ENCODE measurements around the gene MACROH2A2. TPM values are rescaled to one million over a fixed set of nuclear protein-coding genes. Genes with fewer than 3 reads are reported as not detected.

The MACROH2A2 gene
- total and polyA plus RNA-seq, 2 donors (not counting 1 experiment from before 2014, with no cell fraction given) = not detected

DNA sequence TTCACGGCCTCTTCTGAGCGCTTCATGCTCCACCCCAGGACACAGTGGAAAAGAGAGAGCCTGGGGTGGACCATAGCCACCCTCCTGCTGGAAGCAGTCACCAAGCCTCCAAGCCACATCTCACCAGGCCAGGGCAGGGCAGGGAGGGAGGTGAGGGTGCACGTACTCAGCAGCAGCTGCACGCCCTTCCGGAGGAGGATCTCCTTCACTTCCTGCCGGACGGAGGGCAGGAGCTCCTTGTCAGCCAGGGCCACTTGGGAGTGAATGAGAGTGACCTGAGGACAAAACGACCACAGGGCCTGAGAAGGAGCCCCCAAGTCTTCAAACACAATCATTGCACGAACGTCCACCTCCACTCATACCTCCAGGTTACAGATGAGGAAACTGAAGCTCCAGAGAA lies 65.0 kb downstream of the MACROH2A2 start:
- POLR2A ChIA-PET = no interaction called here
- intact Hi-C loops (cut with micrococcal nuclease) = no loop called here

GRCh38 chr10:70118196-70118595 lies 65.5 kb downstream of the MACROH2A2 start:
- ChIA-PET POLR2A (no interaction called here), CTCF (interaction anchor here (1.3 to 7.5 kb wide), 4 partner anchors 9 to 26 kb away, joined by 4 to 131 read pairs (median 8); partner anchors contain the start of gene TYSND1)
- Histone ChIP-seq H4K20me1 (ENCODE audit: control insufficient read depth, insufficient read depth, low read length, poor library complexity, severe bottlenecking) (no peaks in the 10 kb centered on the region), H3K27me3 (replicated peaks in 1 of 4; ENCODE audit: control extremely low read depth in 1 of 4, control insufficient read depth in 3 of 4, insufficient read depth in 4 of 4, low read length in 3 of 4) (no peaks in the 10 kb centered on the region), H3K9me3 (ENCODE audit: control extremely low read depth in 1 of 3, control insufficient read depth in 2 of 3, insufficient read depth in 1 of 3, low read length in 2 of 3) (no peaks in the 10 kb centered on the region), H3K36me3 (replicated peaks in 1 of 2; ENCODE audit: control extremely low read depth in 1 of 2, control insufficient read depth in 1 of 2, extremely low read depth in 1 of 2, insufficient read depth in 2 of 2, low read length in 1 of 2) (peaks cover 1 to 9% of the 10 kb centered on the region in 2 experiments), H3K4me1 (ENCODE audit: control insufficient read depth in 2 of 2, insufficient read depth in 2 of 2, low read length in 2 of 2) (peaks cover 0 to 4% of the 10 kb centered on the region in 2 donors), H2AFZ (ENCODE audit: insufficient read depth, low read depth, low read length, poor library complexity, severe bottlenecking) (no peak overlapping the region), H3K4me3 (ENCODE audit: control extremely low read depth in 1 of 5, extremely low read depth in 1 of 5, insufficient read depth in 1 of 5, low read depth in 2 of 5, low read length in 4 of 5) (no peak overlapping the region), H3K27ac (ENCODE audit: low read length in 2 of 2) (no peak overlapping the region), H3K79me2 (ENCODE audit: control insufficient read depth, insufficient read depth, low read length) (no peaks in the 10 kb centered on the region), H3K9ac (ENCODE audit: low read length) (no peak overlapping the region), H3K4me2 (replicated peaks; ENCODE audit: low read depth, low read length, poor library complexity, severe bottlenecking) (no peak overlapping the region)
- WGBS (ENCODE audit: insufficient coverage) = 100% methylated on average over 2 of the region's 3 CpGs
- no peak for TF ChIP-seq EZH2 (IDR thresholded peaks at IDR 0.05; ENCODE audit: borderline replicate concordance, insufficient read depth, low read depth, low read length, poor library complexity, severe bottlenecking)
- intact Hi-C loops (cut with micrococcal nuclease) = no loop called here
- H3K4me3 Mint-ChIP-seq = no peak overlapping the region
- DNase-seq = no peak
- H3K9me3 Mint-ChIP-seq (ENCODE audit: insufficient read depth) = no peaks in the 10 kb centered on the region
- H3K4me1 Mint-ChIP-seq = peaks cover 6% of the 10 kb centered on the region
- no peak overlapping the region for H3K27ac Mint-ChIP-seq
- H3K27me3 Mint-ChIP-seq = no peaks in the 10 kb centered on the region
- no peak for ATAC-seq (ENCODE audit: low read depth)

More for the DNA sequence above, 65.0 kb downstream of the MACROH2A2 start:
- H3K27ac Mint-ChIP-seq = no peak overlapping the region
- no peak for ATAC-seq (ENCODE audit: low read depth)
- H3K4me3 ChIP-seq (ENCODE audit: control extremely low read depth in 1 of 5, extremely low read depth in 1 of 5, insufficient read depth in 1 of 5, low read depth in 2 of 5, low read length in 4 of 5) = no peak overlapping the region
- no peaks in the 10 kb centered on the region for H3K79me2 ChIP-seq (ENCODE audit: control insufficient read depth, insufficient read depth, low read length)
- 100% methylated on average over 3 of the region's 10 CpGs for WGBS (ENCODE audit: insufficient coverage)
- H3K27ac ChIP-seq (ENCODE audit: low read length in 2 of 2) = no peak overlapping the region
- no peak overlapping the region for H3K4me2 ChIP-seq (replicated peaks; ENCODE audit: low read depth, low read length, poor library complexity, severe bottlenecking)
- no peak overlapping the region for H2AFZ ChIP-seq (ENCODE audit: insufficient read depth, low read depth, low read length, poor library complexity, severe bottlenecking)
- H3K9me3 Mint-ChIP-seq (ENCODE audit: insufficient read depth) = no peaks in the 10 kb centered on the region
- DNase-seq = no peak
- CTCF ChIA-PET = interaction anchor here (1.3 to 7.5 kb wide), 7 partner anchors 9 to 52 kb away, joined by 3 to 131 read pairs (median 8); partner anchors contain the start of genes SAR1A and TYSND1
- H3K36me3 ChIP-seq (replicated peaks in 1 of 2; ENCODE audit: control extremely low read depth in 1 of 2, control insufficient read depth in 1 of 2, extremely low read depth in 1 of 2, insufficient read depth in 2 of 2, low read length in 1 of 2) = peaks cover 1 to 9% of the 10 kb centered on the region in 2 experiments
- no peaks in the 10 kb centered on the region for H3K27me3 Mint-ChIP-seq
- H3K9ac ChIP-seq (ENCODE audit: low read length) = no peak overlapping the region
- no peaks in the 10 kb centered on the region for H3K9me3 ChIP-seq (ENCODE audit: control extremely low read depth in 1 of 3, control insufficient read depth in 2 of 3, insufficient read depth in 1 of 3, low read length in 2 of 3)
- H4K20me1 ChIP-seq (ENCODE audit: control insufficient read depth, insufficient read depth, low read length, poor library complexity, severe bottlenecking) = no peaks in the 10 kb centered on the region
- no peak for TF ChIP-seq EZH2 (IDR thresholded peaks at IDR 0.05; ENCODE audit: borderline replicate concordance, insufficient read depth, low read depth, low read length, poor library complexity, severe bottlenecking)
- TF ChIP-seq, protein P1, sequence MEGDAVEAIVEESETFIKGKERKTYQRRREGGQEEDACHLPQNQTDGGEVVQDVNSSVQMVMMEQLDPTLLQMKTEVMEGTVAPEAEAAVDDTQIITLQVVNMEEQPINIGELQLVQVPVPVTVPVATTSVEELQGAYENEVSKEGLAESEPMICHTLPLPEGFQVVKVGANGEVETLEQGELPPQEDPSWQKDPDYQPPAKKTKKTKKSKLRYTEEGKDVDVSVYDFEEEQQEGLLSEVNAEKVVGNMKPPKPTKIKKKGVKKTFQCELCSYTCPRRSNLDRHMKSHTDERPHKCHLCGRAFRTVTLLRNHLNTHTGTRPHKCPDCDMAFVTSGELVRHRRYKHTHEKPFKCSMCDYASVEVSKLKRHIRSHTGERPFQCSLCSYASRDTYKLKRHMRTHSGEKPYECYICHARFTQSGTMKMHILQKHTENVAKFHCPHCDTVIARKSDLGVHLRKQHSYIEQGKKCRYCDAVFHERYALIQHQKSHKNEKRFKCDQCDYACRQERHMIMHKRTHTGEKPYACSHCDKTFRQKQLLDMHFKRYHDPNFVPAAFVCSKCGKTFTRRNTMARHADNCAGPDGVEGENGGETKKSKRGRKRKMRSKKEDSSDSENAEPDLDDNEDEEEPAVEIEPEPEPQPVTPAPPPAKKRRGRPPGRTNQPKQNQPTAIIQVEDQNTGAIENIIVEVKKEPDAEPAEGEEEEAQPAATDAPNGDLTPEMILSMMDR (IDR thresholded peaks at IDR 0.05) = no peak
- peaks cover 0 to 4% of the 10 kb centered on the region in 2 donors for H3K4me1 ChIP-seq (ENCODE audit: control insufficient read depth in 2 of 2, insufficient read depth in 2 of 2, low read length in 2 of 2)
- no peak overlapping the region for H3K4me3 Mint-ChIP-seq
- H3K4me1 Mint-ChIP-seq = peaks cover 6% of the 10 kb centered on the region
- no peaks in the 10 kb centered on the region for H3K27me3 ChIP-seq (replicated peaks in 1 of 4; ENCODE audit: control extremely low read depth in 1 of 4, control insufficient read depth in 3 of 4, insufficient read depth in 4 of 4, low read length in 3 of 4)
